ENCODE measurements around the gene ADAM23.

GRCh38 chr2:206432193-206433082 is 10.9 kb upstream of the ADAM23 start:
- TF ChIP-seq CTCF (IDR thresholded peaks at IDR 0.05) = no peak
- no peak for TF ChIP-seq POLR2A (IDR thresholded peaks at IDR 0.05)

All from thyroid gland (tissue), 4 donors.